ENCODE results near the gene THRAP3.

The THRAP3 gene

DNA sequence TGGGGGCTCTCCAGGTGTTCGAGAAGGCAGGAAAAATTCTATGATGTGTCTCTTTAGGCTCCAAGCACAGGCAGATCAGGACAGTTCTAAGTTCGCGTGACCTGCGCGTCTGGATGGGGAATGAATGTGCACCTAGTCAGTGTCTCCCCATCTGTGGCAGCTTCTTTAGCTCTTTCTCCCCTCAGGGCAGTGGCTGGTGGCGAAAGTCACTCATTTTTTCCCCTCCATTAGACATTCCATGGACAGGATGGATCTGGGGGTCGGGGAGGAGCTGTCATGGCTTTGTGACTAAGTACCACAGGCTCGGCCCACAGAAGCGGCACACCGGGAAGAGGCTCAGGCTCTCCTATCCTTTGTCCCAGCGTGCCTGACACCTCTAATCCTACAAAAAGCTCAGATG is 130.2 kb downstream of the THRAP3 start:
- DNase-seq (ENCODE audit: low read depth), result no peak

More for the DNA sequence above, 130.2 kb downstream of the THRAP3 start:
- H3K4me3 ChIP-seq (ENCODE audit: low read depth, low read length), result no peak overlapping the region
- TF ChIP-seq, protein P1, sequence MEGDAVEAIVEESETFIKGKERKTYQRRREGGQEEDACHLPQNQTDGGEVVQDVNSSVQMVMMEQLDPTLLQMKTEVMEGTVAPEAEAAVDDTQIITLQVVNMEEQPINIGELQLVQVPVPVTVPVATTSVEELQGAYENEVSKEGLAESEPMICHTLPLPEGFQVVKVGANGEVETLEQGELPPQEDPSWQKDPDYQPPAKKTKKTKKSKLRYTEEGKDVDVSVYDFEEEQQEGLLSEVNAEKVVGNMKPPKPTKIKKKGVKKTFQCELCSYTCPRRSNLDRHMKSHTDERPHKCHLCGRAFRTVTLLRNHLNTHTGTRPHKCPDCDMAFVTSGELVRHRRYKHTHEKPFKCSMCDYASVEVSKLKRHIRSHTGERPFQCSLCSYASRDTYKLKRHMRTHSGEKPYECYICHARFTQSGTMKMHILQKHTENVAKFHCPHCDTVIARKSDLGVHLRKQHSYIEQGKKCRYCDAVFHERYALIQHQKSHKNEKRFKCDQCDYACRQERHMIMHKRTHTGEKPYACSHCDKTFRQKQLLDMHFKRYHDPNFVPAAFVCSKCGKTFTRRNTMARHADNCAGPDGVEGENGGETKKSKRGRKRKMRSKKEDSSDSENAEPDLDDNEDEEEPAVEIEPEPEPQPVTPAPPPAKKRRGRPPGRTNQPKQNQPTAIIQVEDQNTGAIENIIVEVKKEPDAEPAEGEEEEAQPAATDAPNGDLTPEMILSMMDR (IDR thresholded peaks at IDR 0.05; ENCODE audit: control insufficient read depth, extremely low read depth, insufficient read depth), result no peak

Measured in LNCaP clone FGC (cell line).